ENCODE results near the gene PIF1. TPM values are rescaled to one million over a fixed set of nuclear protein-coding genes. Genes with fewer than 3 reads are reported as not detected.

PIF1 gene
- total RNA-seq, 1 experiment from 2014 or later = 74.4 TPM

DNA sequence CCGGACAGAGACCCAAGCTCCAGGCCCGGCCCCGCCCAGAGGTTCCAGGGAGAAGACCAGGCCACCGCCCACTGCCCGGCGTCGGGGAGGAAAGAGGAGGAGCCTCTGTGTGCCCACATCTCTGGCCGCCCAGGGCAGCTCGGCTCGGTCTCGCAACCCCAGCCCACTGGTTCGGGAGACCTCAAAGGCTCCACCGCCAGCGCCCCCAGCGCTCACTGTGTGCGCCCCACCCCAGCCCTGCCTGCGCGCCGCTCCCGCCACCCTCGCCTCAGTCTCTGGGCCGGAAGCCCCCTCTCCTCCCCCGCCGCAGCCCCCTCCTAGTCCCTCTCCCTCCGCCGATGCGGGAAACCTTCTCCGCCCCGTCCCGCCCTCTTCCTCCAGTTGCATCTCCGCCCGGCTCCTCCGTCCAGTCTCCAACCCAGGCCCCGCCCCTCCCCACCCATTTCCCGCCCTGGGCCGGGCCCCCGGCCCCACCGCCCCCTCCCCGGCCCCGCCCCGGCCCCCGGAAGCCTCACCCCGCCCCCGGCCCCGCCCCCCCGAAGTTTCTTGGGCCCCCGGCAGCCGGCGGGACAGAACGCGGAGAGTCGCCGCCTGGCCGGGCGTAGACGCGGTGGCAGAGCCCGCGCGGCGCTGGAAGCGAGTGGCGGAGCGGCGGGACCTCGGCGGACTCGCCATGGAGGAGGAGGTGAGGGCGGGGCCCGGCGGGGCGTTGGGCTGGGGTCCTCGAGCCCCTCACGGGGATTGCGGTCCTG, 16.1 kb upstream of the PIF1 start, which contains the start of gene PLEKHO2:
TSS of gene PLEKHO2 (plus strand) at position 572 of the 752 bp plus-strand sequence. CDS start at position 674, 102 bp downstream.
- no peak within 1 kb of the TSS for H2AFZ ChIP-seq (ENCODE audit: low read length)
- peak within 1 kb of the TSS; percentile 90 for H3K9ac ChIP-seq (ENCODE audit: extremely low read depth, insufficient read length, low read length)
- H4K8ac ChIP-seq (replicated peaks; ENCODE audit: insufficient read length, low read depth, low read length) = no peak within 1 kb of the TSS
- no peak within 1 kb of the TSS for H2BK20ac ChIP-seq (ENCODE audit: low read depth, low read length, poor library complexity, severe bottlenecking)
- H3K23ac ChIP-seq (ENCODE audit: insufficient read length, low read depth, low read length) = no peak within 1 kb of the TSS
- H3K27ac ChIP-seq (ENCODE audit: insufficient read length, low read depth, low read length) = no peak within 1 kb of the TSS
- no peak within 1 kb of the TSS for H2BK15ac ChIP-seq (ENCODE audit: low read depth, low read length)
- no peak within 1 kb of the TSS for H2BK5ac ChIP-seq (ENCODE audit: insufficient read length, low read length)
- H3K4me1 ChIP-seq (ENCODE audit: insufficient read depth, low read length) = no peaks in the 10 kb centered on the region; the same call in 1 of the 2 replicates
- Mint-ChIP-seq H3K4me3 (peak within 1 kb of the TSS; percentile 90 to 99), H3K4me1 (peaks cover 51 to 56% of the 10 kb centered on the region in 2 experiments), H3K27me3 (ENCODE audit: low read depth) (no peaks in the 10 kb centered on the region; the same call in 1 of the 2 replicates), H3K27ac (peak within 1 kb of the TSS; percentile 87 to 96 (median 93)), H3K36me3 (ENCODE audit: insufficient read depth in 1 of 3, low read depth in 3 of 3) (peaks cover 3 to 9% (median 5%) of the 10 kb centered on the region in 3 experiments; a peak in 6 of 7 replicates), H3K9me3 (no peaks in the 10 kb centered on the region)
- no peak within 1 kb of the TSS for H3K56ac ChIP-seq (ENCODE audit: insufficient read length, low read depth, low read length)
- no peak within 1 kb of the TSS for H2BK12ac ChIP-seq (ENCODE audit: insufficient read length, low read depth, low read length)
- H3K27me3 ChIP-seq (ENCODE audit: insufficient read depth, low read length) = 0 out of 2 replicates have a peak, but pooled peaks cover 2% of the 10 kb centered on the region
- H3K79me1 ChIP-seq (ENCODE audit: insufficient read depth, low read depth, low read length, poor library complexity, severe bottlenecking) = peaks cover 10% of the 10 kb centered on the region
- H4K20me1 ChIP-seq (ENCODE audit: control insufficient read depth, insufficient read depth, insufficient read length) = peaks cover 2% of the 10 kb centered on the region
- H3T11ph ChIP-seq (ENCODE audit: low read length) = no peak within 1 kb of the TSS
- peak; percentile 99 for DNase-seq
- H4K91ac ChIP-seq (ENCODE audit: insufficient read length, low read depth, low read length) = no peak within 1 kb of the TSS
- H3K14ac ChIP-seq (ENCODE audit: insufficient read depth, low read length) = peak within 1 kb of the TSS; percentile 66; the same call in 1 of the 2 replicates
- peak within 1 kb of the TSS; percentile 32 for H3K18ac ChIP-seq (ENCODE audit: insufficient read length, low read depth, low read length)
- TF ChIP-seq CTCF (conservative IDR thresholded peaks at IDR 0.05) = peak; percentile 48
- H4K5ac ChIP-seq (ENCODE audit: insufficient read length, low read depth, low read length) = no peak within 1 kb of the TSS
- H3K9me3 ChIP-seq (ENCODE audit: control insufficient read depth, low read depth, low read length) = no peaks in the 10 kb centered on the region
- H3K23me2 ChIP-seq (ENCODE audit: insufficient read length, low read depth, low read length, poor library complexity, severe bottlenecking) = peaks cover 16% of the 10 kb centered on the region
- H3K4ac ChIP-seq (ENCODE audit: low read depth, low read length) = no peak within 1 kb of the TSS
- H3K79me2 ChIP-seq (ENCODE audit: insufficient read depth, low read length) = peaks cover 26% of the 10 kb centered on the region; the same call in 1 of the 2 replicates
- no CpG with 5 or more reads among the region's 75 CpGs for WGBS (ENCODE audit: extremely low coverage, insufficient read length, low lambda C conversion rate)
- H3K4me2 ChIP-seq (ENCODE audit: insufficient read depth, insufficient read length, low read length) = peak within 1 kb of the TSS; percentile 88
- no peak within 1 kb of the TSS for H2BK120ac ChIP-seq (ENCODE audit: low read depth, low read length, poor library complexity, severe bottlenecking)
- no peak within 1 kb of the TSS for H2AK5ac ChIP-seq (ENCODE audit: insufficient read length, low read length)

Measured in H9 (cell line).